ENCODE data around the gene SHANK1. TPM values are rescaled to one million over a fixed set of nuclear protein-coding genes. Genes with fewer than 3 reads are reported as not detected.
A peak's percentile ranks its signal among the peaks of the same experiment; 100 is the strongest.

SHANK1 gene
- polyA plus RNA-seq, 3 donors: not detected

DNA sequence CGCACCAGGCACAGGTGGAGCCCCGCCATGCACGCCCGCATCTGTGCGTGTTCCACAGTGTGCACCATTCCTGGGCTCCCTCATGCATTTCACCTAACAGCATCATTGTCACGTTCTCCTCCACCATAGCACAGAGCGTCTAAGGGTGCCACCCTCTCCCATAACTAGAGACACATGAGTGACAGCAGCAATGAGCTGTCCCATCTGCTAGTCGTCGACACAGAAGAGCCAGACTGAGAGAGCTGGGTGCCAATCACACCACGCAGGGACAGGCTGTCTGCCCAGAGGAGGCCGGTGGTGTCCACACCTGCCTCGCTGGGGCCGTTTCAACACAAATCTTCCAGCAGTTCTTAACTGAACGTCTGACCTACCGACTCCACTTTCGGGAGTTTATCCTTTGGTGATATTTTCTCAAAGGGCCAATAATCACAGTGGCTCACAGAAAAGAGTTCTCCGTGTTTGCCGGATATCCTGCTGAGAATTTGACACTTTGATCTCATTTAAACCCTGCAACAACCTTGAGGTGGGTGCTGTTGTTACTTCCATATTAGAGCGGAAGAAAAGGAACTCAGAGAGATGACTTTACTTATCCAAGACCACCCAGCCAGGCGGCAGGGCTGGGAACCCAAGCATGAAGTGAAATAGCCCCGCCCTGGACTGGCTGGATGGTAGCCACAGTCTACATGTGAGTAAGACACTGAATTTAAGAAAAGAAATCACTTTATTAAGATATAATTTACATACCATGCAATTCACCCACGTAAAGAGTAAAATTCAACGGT lies 19.7 kb upstream of the SHANK1 start:
- Histone ChIP-seq H3K79me2 (ENCODE audit: insufficient read depth, low read length) (no peaks in the 10 kb centered on the region), H3K27ac (ENCODE audit: low read depth in 1 of 2, low read length in 2 of 2) (no peak overlapping the region), H3K27me3 (ENCODE audit: control insufficient read depth in 2 of 2, insufficient read depth in 2 of 2, low read length in 2 of 2) (peaks cover 0 to 5% of the 10 kb centered on the region in 2 donors), H3K4me1 (ENCODE audit: control insufficient read depth in 1 of 2, insufficient read depth in 2 of 2, low read length in 2 of 2) (no peaks in the 10 kb centered on the region), H3K9ac (ENCODE audit: insufficient read depth, low read length, poor library complexity, severe bottlenecking) (no peak overlapping the region), H2AFZ (ENCODE audit: insufficient read depth, low read depth, low read length, poor library complexity, severe bottlenecking) (no peak overlapping the region), H3K9me3 (replicated peaks in 1 of 2; ENCODE audit: control insufficient read depth in 1 of 2, insufficient read depth in 1 of 2, low read length in 2 of 2) (no peaks in the 10 kb centered on the region), H3K4me3 (replicated peaks in 1 of 3; ENCODE audit: low read depth in 2 of 3, low read length in 3 of 3) (no peak overlapping the region), H4K20me1 (ENCODE audit: insufficient read depth, low read length) (no peaks in the 10 kb centered on the region), H3K4me2 (replicated peaks; ENCODE audit: extremely low read depth, low read length, poor library complexity, severe bottlenecking) (no peak overlapping the region), H3K36me3 (replicated peaks in 1 of 2; ENCODE audit: control insufficient read depth in 1 of 2, insufficient read depth in 2 of 2, low read length in 2 of 2) (no peaks in the 10 kb centered on the region)
- intact Hi-C loops (cut with micrococcal nuclease): no loop called here
- Mint-ChIP-seq H3K27ac (no peak overlapping the region), H3K4me1 (peaks cover 2% of the 10 kb centered on the region), H3K36me3 (no peaks in the 10 kb centered on the region), H3K4me3 (no peak overlapping the region), H3K9me3 (peaks cover 0 to 2% (median 0%) of the 10 kb centered on the region in 7 donors), H3K27me3 (ENCODE audit: low read depth in 3 of 3) (peaks cover 16 to 43% (median 25%) of the 10 kb centered on the region in 3 donors)
- no peak for TF ChIP-seq CTCF (IDR thresholded peaks at IDR 0.05)
- WGBS (ENCODE audit: insufficient coverage): 88% methylated on average over 16 of the region's 23 CpGs
- no peak for DNase-seq

- Histone ChIP-seq H4K20me1 (ENCODE audit: insufficient read depth, low read length) (no peaks in the 10 kb centered on the region), H3K9ac (ENCODE audit: insufficient read depth, low read length, poor library complexity, severe bottlenecking) (no peak overlapping the region), H3K4me2 (replicated peaks; ENCODE audit: extremely low read depth, low read length, poor library complexity, severe bottlenecking) (no peak overlapping the region), H3K79me2 (ENCODE audit: insufficient read depth, low read length) (no peaks in the 10 kb centered on the region), H3K27ac (ENCODE audit: low read depth in 1 of 2, low read length in 2 of 2) (no peak overlapping the region), H2AFZ (ENCODE audit: insufficient read depth, low read depth, low read length, poor library complexity, severe bottlenecking) (no peak overlapping the region), H3K27me3 (ENCODE audit: control insufficient read depth in 2 of 2, insufficient read depth in 2 of 2, low read length in 2 of 2) (peaks cover 0 to 4% of the 10 kb centered on the region in 2 donors), H3K4me3 (replicated peaks in 1 of 3; ENCODE audit: low read depth in 2 of 3, low read length in 3 of 3) (no peak overlapping the region), H3K36me3 (replicated peaks in 1 of 2; ENCODE audit: control insufficient read depth in 1 of 2, insufficient read depth in 2 of 2, low read length in 2 of 2) (no peaks in the 10 kb centered on the region), H3K4me1 (ENCODE audit: control insufficient read depth in 1 of 2, insufficient read depth in 2 of 2, low read length in 2 of 2) (no peaks in the 10 kb centered on the region), H3K9me3 (replicated peaks in 1 of 2; ENCODE audit: control insufficient read depth in 1 of 2, insufficient read depth in 1 of 2, low read length in 2 of 2) (no peaks in the 10 kb centered on the region)
- DNase-seq: no peak
- WGBS (ENCODE audit: insufficient coverage): 82% methylated on average over 3 of the region's 5 CpGs
- peak overlapping the region in 1 of 2 donors; percentile 10 for H3K4me3 Mint-ChIP-seq
- TF ChIP-seq CTCF (IDR thresholded peaks at IDR 0.05): no peak
- no peaks in the 10 kb centered on the region for H3K36me3 Mint-ChIP-seq
- H3K4me1 Mint-ChIP-seq: peaks cover 2% of the 10 kb centered on the region
- peaks cover 0 to 1% (median 0%) of the 10 kb centered on the region in 7 donors for H3K9me3 Mint-ChIP-seq
- no peak overlapping the region for H3K27ac Mint-ChIP-seq
- peaks cover 17 to 48% (median 20%) of the 10 kb centered on the region in 3 donors for H3K27me3 Mint-ChIP-seq (ENCODE audit: low read depth in 3 of 3)
- intact Hi-C loops (cut with micrococcal nuclease): no loop called here
Measured at GRCh38 chr19:50736338-50736737, 16.7 kb upstream of the SHANK1 start.
